ENCODE measurements around the gene PRKAG1.

DNA sequence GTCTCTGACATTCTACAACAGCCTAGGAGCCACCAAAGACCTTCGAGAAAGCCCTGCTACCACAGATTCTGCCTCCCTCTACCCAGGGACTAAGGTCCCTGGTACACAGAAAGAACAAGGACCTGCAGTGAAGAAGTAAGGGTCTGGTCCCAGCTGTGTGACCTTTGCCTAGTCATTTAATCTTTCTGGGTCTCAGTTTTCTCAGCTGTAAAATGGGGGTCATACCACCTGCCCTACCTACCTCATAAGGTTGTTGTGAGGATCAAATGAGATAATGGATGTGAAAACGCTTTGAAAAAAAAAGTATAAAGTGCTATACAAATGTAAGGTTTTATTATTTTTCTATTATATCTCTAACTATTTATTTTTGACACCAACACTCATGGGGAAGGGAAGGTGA, 5.2 kb upstream of the PRKAG1 start:
- TF ChIP-seq, protein P1, sequence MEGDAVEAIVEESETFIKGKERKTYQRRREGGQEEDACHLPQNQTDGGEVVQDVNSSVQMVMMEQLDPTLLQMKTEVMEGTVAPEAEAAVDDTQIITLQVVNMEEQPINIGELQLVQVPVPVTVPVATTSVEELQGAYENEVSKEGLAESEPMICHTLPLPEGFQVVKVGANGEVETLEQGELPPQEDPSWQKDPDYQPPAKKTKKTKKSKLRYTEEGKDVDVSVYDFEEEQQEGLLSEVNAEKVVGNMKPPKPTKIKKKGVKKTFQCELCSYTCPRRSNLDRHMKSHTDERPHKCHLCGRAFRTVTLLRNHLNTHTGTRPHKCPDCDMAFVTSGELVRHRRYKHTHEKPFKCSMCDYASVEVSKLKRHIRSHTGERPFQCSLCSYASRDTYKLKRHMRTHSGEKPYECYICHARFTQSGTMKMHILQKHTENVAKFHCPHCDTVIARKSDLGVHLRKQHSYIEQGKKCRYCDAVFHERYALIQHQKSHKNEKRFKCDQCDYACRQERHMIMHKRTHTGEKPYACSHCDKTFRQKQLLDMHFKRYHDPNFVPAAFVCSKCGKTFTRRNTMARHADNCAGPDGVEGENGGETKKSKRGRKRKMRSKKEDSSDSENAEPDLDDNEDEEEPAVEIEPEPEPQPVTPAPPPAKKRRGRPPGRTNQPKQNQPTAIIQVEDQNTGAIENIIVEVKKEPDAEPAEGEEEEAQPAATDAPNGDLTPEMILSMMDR (IDR thresholded peaks at IDR 0.05) = no peak
- no peak for TF ChIP-seq POLR2A (IDR thresholded peaks at IDR 0.05)

All from body of pancreas (tissue), 4 donors.